ENCODE data around the gene AGGF1.

GRCh38 chr5:77006124-77006523 lies 24.1 kb upstream of the AGGF1 start:
- TF ChIP-seq CTCF (conservative IDR thresholded peaks at IDR 0.05) (no peak), ZFX (IDR thresholded peaks at IDR 0.05) (no peak)

All from C4-2B (cell line).